ENCODE results near the gene NEK11.

NEK11 gene

DNA sequence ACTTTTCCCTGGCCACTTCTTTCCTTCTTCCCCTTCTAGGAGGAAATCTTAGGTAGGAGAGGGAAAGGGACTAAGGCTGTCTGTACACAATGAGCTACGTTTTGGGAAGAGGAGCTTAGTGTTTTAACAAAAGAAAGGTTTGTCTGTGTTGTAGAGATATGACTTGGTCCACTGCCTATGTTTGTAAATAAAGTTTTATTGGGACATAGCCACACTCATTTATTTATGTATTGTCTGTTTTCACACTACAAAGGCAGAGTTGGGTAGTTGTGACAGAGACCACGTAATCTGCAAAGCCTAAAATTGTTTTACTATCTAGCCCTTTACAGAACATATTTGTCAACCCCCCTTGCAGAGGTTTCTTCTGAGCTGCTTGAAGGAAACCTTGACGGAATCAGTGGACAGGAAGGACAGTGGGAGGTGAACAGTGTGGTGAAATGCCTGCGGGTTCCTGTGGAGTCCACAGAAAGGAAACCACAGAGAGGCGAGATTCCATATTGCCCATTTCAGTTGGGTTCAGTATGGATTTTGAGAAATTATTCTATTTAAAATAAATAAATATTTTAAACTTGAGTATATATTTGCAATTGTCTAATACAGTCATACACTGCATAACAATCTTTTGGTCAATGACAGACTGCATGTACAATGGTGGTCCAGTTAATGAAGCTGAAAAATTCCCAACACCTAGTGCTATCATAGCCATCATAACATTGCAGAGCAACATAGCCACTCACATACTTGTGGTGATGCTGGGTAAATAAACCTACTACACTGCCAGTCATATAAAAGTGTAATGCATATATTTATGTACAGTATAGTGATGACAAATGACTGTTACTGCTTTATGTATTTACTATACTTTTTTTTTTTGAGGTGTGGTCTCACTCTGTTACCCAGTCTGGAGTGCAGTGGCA, 197.0 kb downstream of the NEK11 start:
- no peaks in the 10 kb centered on the region for H3K79me2 ChIP-seq (ENCODE audit: insufficient read depth, low read length)
- no peak for TF ChIP-seq EZH2phosphoT487 (IDR thresholded peaks at IDR 0.05; ENCODE audit: borderline replicate concordance)
- TF ChIP-seq CTCF (conservative IDR thresholded peaks at IDR 0.05; ENCODE audit: low read length), result no peak
- peaks cover 8% of the 10 kb centered on the region for H3K4me1 ChIP-seq (ENCODE audit: insufficient read depth, low read length, poor library complexity, severe bottlenecking)
- no peak overlapping the region for H3K9ac ChIP-seq (ENCODE audit: low read depth, low read length, poor library complexity, severe bottlenecking)
- no peak overlapping the region for H2AFZ ChIP-seq (ENCODE audit: low read length)
- H3K9me2 ChIP-seq (replicated peaks; ENCODE audit: low read depth, low read length), result no peaks in the 10 kb centered on the region
- peak overlapping the region; percentile 8 for H3K4me2 ChIP-seq (ENCODE audit: low read depth, low read length, poor library complexity, severe bottlenecking)
- H4K20me1 ChIP-seq (ENCODE audit: insufficient read depth, low read length, poor library complexity, severe bottlenecking), result no peaks in the 10 kb centered on the region
- H3K4me3 ChIP-seq (ENCODE audit: low read length, poor library complexity, severe bottlenecking), result no peak overlapping the region
- H3K36me3 ChIP-seq (ENCODE audit: insufficient read depth, low read length), result no peaks in the 10 kb centered on the region
- no peaks in the 10 kb centered on the region for H3F3A ChIP-seq (ENCODE audit: low read depth)
- no peaks in the 10 kb centered on the region for H3K27me3 ChIP-seq (ENCODE audit: insufficient read depth, low read length, poor library complexity, severe bottlenecking)
- no peaks in the 10 kb centered on the region for H3K9me3 ChIP-seq (ENCODE audit: insufficient read depth, low read depth, low read length)

DNA sequence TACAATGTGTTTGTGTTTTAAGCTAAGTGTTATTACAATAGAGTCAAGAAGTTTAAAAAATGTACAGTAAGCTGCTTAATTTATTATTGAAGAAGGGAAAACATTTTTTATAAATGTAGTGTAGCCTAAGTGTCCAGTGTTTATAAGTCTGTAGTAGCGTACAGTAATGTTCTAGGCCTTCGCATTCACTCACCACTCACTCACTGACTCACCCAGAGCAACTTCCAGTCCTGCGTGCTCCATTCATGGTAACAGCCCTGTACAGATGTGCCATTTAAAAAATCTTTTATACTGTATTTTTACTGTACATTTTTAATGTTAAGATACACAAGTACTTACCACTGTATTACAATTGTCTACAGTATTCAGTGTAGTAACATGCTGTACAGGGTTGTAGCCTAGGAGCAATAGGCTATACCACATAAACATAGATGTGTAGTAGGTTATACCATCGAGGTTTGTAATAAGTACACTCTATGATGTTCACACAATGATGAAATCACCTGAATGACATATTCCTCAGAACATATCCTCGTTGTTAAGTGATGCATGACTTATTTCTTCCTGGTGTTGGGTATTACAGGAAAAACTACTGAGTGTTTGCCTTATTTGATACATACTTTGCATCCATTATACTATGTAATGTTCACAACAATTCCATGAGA, 198.3 kb downstream of the NEK11 start:
- no peaks in the 10 kb centered on the region for H3F3A ChIP-seq (ENCODE audit: low read depth)
- H3K79me2 ChIP-seq (ENCODE audit: insufficient read depth, low read length), result no peaks in the 10 kb centered on the region
- H3K36me3 ChIP-seq (ENCODE audit: insufficient read depth, low read length), result no peaks in the 10 kb centered on the region
- no peak overlapping the region for H3K4me3 ChIP-seq (ENCODE audit: low read length, poor library complexity, severe bottlenecking)
- no peak overlapping the region for H2AFZ ChIP-seq (ENCODE audit: low read length)
- TF ChIP-seq EZH2phosphoT487 (IDR thresholded peaks at IDR 0.05; ENCODE audit: borderline replicate concordance) (no peak), CTCF (conservative IDR thresholded peaks at IDR 0.05; ENCODE audit: low read length) (no peak)
- H4K20me1 ChIP-seq (ENCODE audit: insufficient read depth, low read length, poor library complexity, severe bottlenecking), result no peaks in the 10 kb centered on the region
- no peaks in the 10 kb centered on the region for H3K9me3 ChIP-seq (ENCODE audit: insufficient read depth, low read depth, low read length)
- no peaks in the 10 kb centered on the region for H3K9me2 ChIP-seq (replicated peaks; ENCODE audit: low read depth, low read length)
- H3K9ac ChIP-seq (ENCODE audit: low read depth, low read length, poor library complexity, severe bottlenecking), result no peak overlapping the region
- H3K27me3 ChIP-seq (ENCODE audit: insufficient read depth, low read length, poor library complexity, severe bottlenecking), result no peaks in the 10 kb centered on the region
- H3K4me1 ChIP-seq (ENCODE audit: insufficient read depth, low read length, poor library complexity, severe bottlenecking), result peaks cover 8% of the 10 kb centered on the region
- no peak overlapping the region for H3K4me2 ChIP-seq (ENCODE audit: low read depth, low read length, poor library complexity, severe bottlenecking)

- Histone ChIP-seq H3K4me1 (ENCODE audit: insufficient read depth, low read length, poor library complexity, severe bottlenecking) (peaks cover 16% of the 10 kb centered on the region), H3K9ac (ENCODE audit: low read depth, low read length, poor library complexity, severe bottlenecking) (no peak overlapping the region), H3K36me3 (ENCODE audit: insufficient read depth, low read length) (no peaks in the 10 kb centered on the region), H3K9me3 (ENCODE audit: insufficient read depth, low read depth, low read length) (no peaks in the 10 kb centered on the region), H3K27me3 (ENCODE audit: insufficient read depth, low read length, poor library complexity, severe bottlenecking) (no peaks in the 10 kb centered on the region), H3K9me2 (replicated peaks; ENCODE audit: low read depth, low read length) (no peaks in the 10 kb centered on the region), H3K4me2 (ENCODE audit: low read depth, low read length, poor library complexity, severe bottlenecking) (no peak overlapping the region), H3F3A (ENCODE audit: low read depth) (no peaks in the 10 kb centered on the region), H3K79me2 (ENCODE audit: insufficient read depth, low read length) (no peaks in the 10 kb centered on the region), H2AFZ (ENCODE audit: low read length) (no peak overlapping the region), H3K4me3 (ENCODE audit: low read length, poor library complexity, severe bottlenecking) (no peak overlapping the region), H4K20me1 (ENCODE audit: insufficient read depth, low read length, poor library complexity, severe bottlenecking) (no peaks in the 10 kb centered on the region)
- no peak for TF ChIP-seq EZH2phosphoT487 (IDR thresholded peaks at IDR 0.05; ENCODE audit: borderline replicate concordance)
- TF ChIP-seq CTCF (conservative IDR thresholded peaks at IDR 0.05; ENCODE audit: low read length), result no peak
Observed at GRCh38 chr3:131228522-131228921, 201.8 kb downstream of the NEK11 start.

Data from Loucy (cell line).